Stimulated activated effector memory CD8-positive, alpha-beta T cell treated with anti-CD3 and anti-CD28 coated beads, Interleukin-12 subunit alpha, Interleukin-12 subunit beta, amount 100 ng/mL, for 72 hours (primary cell): ENCODE measurements around the gene ZNF467.
A peak's percentile ranks its signal among the peaks of the same experiment; 100 is the strongest.

Experiments
- ATAC-seq: fragments of 150-1000 bp; cut with Tn5 transposase; 2 replicates; pipeline ENCODE4 v1.10.0; 2021
- DNase-seq, 2 donors: peaks; one replicate each; pipeline ENCODE4 v3.0.0; 2021 to 2022; ENCODE audit warnings: low spot score in 2 of 2
- H3K27ac Mint-ChIP-seq: one replicate; pipeline ENCODE4 v1.8.0; 2022; ENCODE audit warnings: mild to moderate bottlenecking, mixed read lengths
- H3K36me3 Mint-ChIP-seq: one replicate; pipeline ENCODE4 v1.8.0; 2022; ENCODE audit warnings: mild to moderate bottlenecking, mixed read lengths
- H3K4me1 Mint-ChIP-seq: one replicate; pipeline ENCODE4 v1.8.0; 2022; ENCODE audit warnings: mixed read lengths
- H3K4me3 Mint-ChIP-seq: one replicate; pipeline ENCODE4 v1.8.0; 2022; ENCODE audit warnings: mild to moderate bottlenecking, mixed read lengths
- H3K9me3 Mint-ChIP-seq: one replicate; pipeline ENCODE4 v1.8.0; 2022; ENCODE audit warnings: mixed read lengths

The ZNF467 gene

DNA sequence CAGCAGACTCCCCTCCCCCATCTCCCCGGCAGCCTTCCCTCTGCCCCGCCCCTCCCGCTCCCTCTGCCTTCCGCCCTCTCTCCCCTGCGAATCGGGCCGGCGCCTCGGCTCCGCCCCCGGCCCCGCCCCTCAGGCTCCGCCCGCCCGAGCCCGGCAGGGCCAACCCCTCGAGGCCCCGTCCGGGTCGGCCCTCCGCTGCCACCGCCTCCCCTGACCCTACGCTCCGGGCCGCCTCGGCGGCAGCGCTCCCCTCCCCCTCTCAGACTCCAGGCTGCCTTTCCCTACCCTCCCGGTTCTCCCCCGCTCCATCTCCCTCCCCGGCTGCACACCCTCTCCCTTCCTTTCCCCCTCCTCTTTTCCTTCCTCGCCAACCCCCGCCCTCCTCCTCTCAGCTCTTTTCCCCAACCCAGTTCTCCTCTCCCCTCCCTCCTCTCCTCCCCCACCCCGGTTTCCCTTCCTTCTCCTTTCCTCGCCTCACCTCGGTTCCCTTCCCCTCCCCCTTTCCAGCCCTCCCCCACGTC, 1.6 kb downstream of the ZNF467 start:
- H3K9me3 Mint-ChIP-seq = no peaks in the 10 kb centered on the region
- no peak overlapping the region for H3K27ac Mint-ChIP-seq

DNA sequence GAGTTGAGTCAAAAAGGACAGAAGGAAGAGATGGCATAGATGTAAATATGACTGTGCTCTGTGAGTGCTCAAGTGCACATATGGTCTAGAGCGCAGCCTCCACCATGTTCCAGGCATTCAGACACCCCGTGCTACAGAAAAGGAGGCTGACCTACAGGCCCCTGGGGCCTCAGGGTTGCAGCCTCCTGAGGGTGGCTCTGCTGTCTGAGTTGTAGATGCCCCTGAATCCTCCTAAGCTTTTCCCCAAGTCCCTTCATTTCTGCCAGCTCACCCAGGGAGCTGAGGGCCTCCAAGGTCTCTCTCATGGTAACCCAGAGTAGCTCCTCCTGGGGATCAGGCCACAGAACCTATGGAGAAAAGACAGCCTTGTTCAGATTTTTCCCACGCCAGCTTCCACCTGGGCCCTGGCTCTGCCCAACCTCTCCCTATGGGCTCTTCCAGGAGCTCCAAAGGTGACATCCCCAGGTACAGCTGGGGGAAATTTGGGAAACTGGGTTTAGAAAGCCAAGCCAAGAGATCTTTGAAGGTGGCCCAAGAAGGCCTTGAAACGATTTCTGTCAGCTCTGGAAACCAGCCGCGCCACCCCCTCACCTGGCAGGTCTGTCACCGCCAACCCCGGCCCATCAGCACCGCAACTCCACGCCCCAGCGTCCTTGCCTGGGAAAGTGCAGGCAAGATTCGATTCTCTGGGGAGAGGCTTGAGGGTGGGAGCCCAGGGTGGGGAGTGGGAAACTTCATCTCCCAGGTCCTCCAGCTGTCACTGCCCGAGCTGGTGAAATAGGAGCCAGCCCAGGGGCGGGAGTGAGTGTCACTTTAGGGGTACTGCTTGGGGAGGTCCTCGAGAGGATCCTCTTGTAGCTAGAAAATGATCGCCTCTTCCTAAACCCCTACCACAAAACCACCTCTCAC, 2.4 kb downstream of the ZNF467 start:
- no peaks in the 10 kb centered on the region for H3K9me3 Mint-ChIP-seq
- no peaks in the 10 kb centered on the region for H3K4me1 Mint-ChIP-seq
- DNase-seq = no peak
- no peaks in the 10 kb centered on the region for H3K36me3 Mint-ChIP-seq
- H3K27ac Mint-ChIP-seq = no peak overlapping the region
- peak overlapping the region; percentile 72 for H3K4me3 Mint-ChIP-seq
- ATAC-seq = peak; percentile 31

More for the DNA sequence above, 1.6 kb downstream of the ZNF467 start:
- DNase-seq = peak; percentile 81 to 89
- peak; percentile 95 for ATAC-seq
- no peaks in the 10 kb centered on the region for H3K4me1 Mint-ChIP-seq
- H3K36me3 Mint-ChIP-seq = no peaks in the 10 kb centered on the region
- peak overlapping the region; percentile 72 for H3K4me3 Mint-ChIP-seq

DNA sequence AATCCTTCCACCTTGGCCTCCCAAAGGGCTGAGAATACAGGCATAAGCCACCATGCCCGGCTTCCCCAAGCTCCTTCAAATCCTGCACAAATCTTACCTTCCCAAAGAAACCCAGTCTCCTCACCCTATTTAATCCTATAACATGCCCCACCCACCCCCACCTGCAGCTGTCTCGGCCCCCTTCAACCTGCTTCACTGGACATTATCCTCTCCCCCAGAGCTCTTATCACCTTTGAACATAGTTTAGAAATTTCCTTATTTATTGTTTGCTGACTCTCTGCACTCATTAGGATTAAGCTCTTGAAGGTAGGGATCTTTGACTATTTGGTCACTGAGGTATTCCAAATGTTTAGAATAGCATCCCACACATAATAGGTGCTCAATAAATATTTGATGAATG, 3.5 kb downstream of the ZNF467 start:
- no peak for ATAC-seq
- Mint-ChIP-seq H3K9me3 (no peaks in the 10 kb centered on the region), H3K4me1 (no peaks in the 10 kb centered on the region), H3K4me3 (no peak overlapping the region), H3K36me3 (no peaks in the 10 kb centered on the region), H3K27ac (no peak overlapping the region)
- DNase-seq = no peak

DNA sequence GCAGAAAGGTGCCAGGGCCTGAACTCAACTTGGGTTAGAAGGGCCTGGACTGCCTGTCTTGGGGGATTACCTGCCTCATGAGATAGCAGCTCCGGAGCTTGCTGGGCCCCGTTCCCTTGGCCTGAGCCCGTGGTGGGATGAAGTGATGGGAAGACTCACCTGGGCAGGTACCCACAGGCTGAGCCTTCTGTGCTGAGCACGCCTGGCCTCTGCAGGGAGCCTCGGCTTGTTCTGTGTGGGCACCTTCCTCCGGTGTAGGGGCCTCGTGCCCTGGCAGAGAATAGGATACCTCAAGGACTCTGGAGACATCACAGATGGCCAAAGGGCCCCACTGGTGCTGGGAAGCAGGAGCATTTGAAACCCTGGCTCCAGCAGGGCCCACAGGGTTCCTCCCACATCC, 4.5 kb downstream of the ZNF467 start:
- DNase-seq = no peak
- no peak for ATAC-seq
- no peaks in the 10 kb centered on the region for H3K4me1 Mint-ChIP-seq
- no peaks in the 10 kb centered on the region for H3K9me3 Mint-ChIP-seq
- no peaks in the 10 kb centered on the region for H3K36me3 Mint-ChIP-seq
- no peak overlapping the region for H3K27ac Mint-ChIP-seq
- no peak overlapping the region for H3K4me3 Mint-ChIP-seq

DNA sequence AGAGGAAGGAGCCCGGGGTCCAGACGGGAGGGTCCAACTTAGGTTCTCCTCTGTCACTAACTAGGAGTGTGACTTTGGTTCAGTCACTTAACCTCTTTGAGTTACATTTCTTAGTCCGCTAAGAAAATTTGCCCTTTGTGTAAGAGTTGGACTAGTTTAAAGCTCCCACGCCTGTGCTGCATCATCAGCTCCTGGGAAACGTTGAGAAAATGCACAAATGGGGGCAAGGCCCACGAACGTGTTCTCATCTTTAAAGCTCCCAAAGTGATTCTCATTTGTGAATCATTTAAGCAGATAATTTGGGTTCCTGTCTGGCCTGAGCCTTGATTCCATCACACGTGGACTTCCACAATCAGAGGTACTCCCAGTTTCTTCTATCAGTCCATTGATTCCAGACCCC, 6.3 kb downstream of the ZNF467 start:
- DNase-seq = no peak
- Mint-ChIP-seq H3K4me1 (no peaks in the 10 kb centered on the region), H3K27ac (no peak overlapping the region), H3K4me3 (no peak overlapping the region), H3K9me3 (no peaks in the 10 kb centered on the region), H3K36me3 (peaks cover 4% of the 10 kb centered on the region)
- ATAC-seq = no peak

DNA sequence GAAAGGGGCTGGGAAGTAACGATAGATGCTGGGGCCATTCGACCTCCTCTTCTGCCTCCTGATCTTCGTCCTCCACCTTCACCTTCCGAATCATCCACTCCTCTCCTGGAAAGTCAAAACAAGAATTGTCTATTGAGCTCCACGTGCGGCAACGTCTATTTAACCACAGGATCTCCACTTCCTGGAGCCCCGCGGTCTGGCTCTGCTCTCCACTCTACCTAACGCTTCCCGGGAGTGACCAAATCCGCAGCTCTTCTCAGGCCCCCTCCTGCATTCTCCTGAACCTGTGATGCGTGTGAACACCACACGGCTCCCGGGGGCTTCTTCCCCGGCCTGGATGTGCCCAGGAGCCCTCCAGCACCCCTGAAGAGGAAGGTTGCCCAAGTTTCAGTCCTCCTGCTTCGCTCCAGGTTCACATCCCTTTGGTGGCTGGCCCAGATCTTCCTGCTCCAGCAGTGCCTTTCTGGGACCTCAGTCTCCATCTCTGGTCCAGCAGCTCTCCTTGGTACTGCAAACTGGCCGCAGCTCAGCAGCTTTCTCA, 7.2 kb downstream of the ZNF467 start:
- Mint-ChIP-seq H3K4me1 (no peaks in the 10 kb centered on the region), H3K4me3 (no peak overlapping the region), H3K9me3 (no peaks in the 10 kb centered on the region), H3K36me3 (peaks cover 4% of the 10 kb centered on the region), H3K27ac (no peak overlapping the region)
- no peak for DNase-seq
- no peak for ATAC-seq

DNA sequence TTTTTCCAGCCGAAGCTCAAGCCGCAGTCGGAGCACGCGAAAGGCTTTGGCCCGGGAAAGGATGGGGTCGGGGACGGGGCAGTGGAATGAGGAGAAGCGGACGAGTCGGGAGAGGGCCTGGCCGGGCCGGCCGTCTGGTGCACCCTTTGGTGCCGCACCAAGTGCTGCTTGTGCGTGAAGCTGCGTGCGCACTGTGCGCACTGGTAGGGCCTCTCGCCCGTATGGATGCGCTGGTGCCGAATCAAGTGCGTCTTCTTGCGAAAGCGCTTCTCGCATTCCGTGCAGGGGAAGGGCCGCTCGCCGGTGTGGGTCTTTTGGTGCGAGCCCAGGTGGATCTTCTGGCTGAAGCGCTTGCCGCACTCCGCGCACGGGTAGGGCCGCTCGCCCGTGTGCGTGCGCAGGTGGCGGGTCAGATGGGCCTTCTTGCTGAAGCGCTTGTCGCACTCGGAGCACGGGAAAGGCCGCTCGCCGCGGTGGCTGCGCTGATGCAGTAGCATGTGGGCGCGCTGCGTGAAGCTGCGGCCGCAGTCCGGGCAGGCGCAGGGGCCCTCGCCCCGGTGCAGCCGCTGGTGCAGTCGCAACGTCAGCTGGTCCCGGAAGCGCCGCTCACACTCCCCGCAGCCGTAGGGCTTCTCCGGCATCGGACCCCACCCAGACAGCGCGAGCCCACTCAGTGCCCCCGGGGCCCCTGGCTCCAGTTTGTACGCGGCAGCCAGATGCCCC, 7.8 kb downstream of the ZNF467 start:
- H3K36me3 Mint-ChIP-seq = peaks cover 4% of the 10 kb centered on the region
- ATAC-seq (no peak), DNase-seq (no peak)
- no peak overlapping the region for H3K4me3 Mint-ChIP-seq
- no peaks in the 10 kb centered on the region for H3K4me1 Mint-ChIP-seq
- no peaks in the 10 kb centered on the region for H3K9me3 Mint-ChIP-seq
- H3K27ac Mint-ChIP-seq = no peak overlapping the region

DNA sequence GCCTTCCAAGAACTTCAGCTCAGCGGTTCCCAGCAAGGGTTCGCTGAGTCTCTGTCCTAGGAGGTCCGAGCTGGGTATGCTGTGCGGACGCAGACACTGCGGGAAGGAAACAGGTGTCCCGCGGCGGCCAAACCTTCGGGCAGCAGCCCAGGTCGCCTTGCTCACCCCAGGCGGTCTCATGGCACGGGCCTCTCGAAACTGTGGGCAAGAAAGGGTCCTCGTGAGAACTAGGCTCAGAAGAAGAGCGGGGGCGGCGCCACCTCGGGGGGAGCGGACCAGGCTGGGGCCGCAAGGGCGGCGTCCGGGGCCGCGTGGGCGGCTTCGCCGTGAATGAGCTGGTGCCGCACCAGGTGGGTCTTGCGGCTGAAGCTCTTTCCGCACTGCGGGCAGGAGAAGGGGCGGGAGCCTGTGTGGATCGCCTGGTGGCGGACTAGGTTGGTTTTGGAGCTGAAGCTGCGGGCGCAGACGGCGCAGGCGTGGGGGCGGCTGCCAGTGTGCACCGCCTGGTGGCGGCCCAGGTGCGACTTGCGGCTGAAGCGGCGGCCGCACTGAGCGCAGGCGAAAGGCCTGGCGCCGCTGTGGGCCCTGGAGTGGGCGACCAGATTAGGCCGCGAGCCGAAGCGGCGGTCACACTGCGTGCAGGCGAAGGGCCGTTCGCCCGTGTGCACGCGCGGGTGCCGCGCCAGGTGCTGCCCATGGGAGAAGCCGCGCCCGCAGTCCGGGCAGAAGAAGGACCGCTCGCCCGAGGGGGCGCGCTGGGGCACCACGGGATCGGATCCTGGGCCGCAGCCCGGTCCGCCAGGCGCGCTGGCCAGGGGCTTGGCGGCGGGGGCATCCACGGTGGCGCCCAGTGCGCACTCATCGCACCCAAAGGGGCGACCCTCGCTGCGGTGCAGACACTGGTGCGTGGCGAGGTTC, 8.6 kb downstream of the ZNF467 start:
- H3K36me3 Mint-ChIP-seq = peaks cover 4% of the 10 kb centered on the region
- no peak for DNase-seq
- no peak overlapping the region for H3K4me3 Mint-ChIP-seq
- ATAC-seq = no peak
- no peak overlapping the region for H3K27ac Mint-ChIP-seq
- H3K4me1 Mint-ChIP-seq = no peaks in the 10 kb centered on the region
- no peaks in the 10 kb centered on the region for H3K9me3 Mint-ChIP-seq

DNA sequence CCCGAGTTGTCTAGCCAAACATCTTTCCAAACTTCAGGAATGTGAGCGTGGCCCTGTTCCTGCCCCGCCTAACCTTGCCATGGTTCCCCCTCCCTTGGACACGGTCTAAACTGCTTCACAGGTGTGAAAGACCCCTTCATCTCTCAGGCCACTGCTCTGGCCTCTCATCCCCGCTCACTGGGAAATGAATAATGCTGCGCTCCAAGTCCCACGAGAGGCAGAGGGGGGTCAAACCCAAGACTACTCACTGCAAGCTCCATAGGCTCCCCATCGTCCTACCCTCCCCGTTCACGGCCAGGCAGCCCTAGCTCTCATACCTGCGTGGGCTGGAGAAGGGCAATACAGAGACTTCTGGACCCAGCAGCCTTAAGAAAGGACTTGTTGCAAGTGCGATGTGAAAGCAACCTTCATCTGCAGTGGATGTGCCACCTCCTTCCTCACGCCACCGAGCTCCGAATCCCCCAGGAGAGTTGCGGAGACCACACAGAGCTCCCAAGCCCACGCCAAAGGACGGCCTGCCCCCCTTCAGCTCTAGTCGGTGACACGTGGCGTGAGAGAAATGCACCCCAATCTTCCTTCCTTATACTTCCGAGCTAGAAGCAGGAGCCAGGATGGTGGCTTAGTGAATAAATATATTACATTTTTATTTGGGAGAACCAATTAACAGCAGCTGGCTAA, 9.7 kb downstream of the ZNF467 start:
- ATAC-seq (no peak), DNase-seq (no peak)
- H3K36me3 Mint-ChIP-seq = peaks cover 4% of the 10 kb centered on the region
- no peaks in the 10 kb centered on the region for H3K4me1 Mint-ChIP-seq
- no peak overlapping the region for H3K4me3 Mint-ChIP-seq
- H3K9me3 Mint-ChIP-seq = no peaks in the 10 kb centered on the region
- no peak overlapping the region for H3K27ac Mint-ChIP-seq

DNA sequence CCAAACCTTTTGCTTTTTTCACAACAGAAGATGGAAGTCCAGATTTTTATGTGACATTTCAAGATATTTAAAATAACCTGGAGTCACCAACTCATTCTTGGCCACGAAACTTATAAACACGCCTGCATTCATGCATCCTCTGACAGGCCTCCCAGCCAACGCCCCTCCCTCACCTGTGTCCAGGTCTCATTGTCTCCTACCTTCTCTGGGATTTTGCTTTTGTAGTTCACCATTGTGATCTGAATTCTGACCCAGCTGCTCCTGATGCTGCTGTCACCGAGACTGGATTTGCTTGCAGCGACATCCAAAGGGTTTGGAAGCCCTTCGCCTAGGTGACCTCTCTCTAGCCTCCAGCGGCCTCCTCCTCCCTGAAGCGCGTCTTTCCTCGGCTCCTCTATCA, 10.8 kb downstream of the ZNF467 start:
- ATAC-seq (no peak), DNase-seq (no peak)

DNA sequence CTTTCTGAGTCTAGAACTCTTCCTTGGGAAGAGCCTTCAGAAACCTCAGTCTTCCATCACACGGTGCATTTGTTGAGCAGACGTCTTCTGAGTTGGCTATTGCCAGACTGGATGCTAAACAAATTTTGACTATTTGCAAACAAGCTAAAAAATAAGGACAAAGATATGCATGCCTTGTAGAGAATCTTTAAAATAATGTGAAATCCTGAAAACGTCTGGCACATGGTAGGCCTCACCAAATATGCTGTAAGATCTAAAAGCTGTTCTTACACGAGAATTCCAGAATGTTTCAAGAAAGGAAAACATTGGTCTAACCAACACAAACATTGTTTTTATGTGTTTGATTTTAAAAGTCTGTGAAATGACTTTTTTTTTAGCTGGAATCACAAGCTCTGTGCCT, 11.3 kb downstream of the ZNF467 start:
- Mint-ChIP-seq H3K4me1 (no peaks in the 10 kb centered on the region), H3K9me3 (no peaks in the 10 kb centered on the region), H3K4me3 (no peak overlapping the region), H3K36me3 (peaks cover 4% of the 10 kb centered on the region), H3K27ac (no peak overlapping the region)
- no peak for ATAC-seq
- no peak for DNase-seq

More for the DNA sequence above, 10.8 kb downstream of the ZNF467 start:
- H3K27ac Mint-ChIP-seq = no peak overlapping the region
- no peaks in the 10 kb centered on the region for H3K4me1 Mint-ChIP-seq
- peaks cover 4% of the 10 kb centered on the region for H3K36me3 Mint-ChIP-seq
- H3K4me3 Mint-ChIP-seq = no peak overlapping the region
- no peaks in the 10 kb centered on the region for H3K9me3 Mint-ChIP-seq

DNA sequence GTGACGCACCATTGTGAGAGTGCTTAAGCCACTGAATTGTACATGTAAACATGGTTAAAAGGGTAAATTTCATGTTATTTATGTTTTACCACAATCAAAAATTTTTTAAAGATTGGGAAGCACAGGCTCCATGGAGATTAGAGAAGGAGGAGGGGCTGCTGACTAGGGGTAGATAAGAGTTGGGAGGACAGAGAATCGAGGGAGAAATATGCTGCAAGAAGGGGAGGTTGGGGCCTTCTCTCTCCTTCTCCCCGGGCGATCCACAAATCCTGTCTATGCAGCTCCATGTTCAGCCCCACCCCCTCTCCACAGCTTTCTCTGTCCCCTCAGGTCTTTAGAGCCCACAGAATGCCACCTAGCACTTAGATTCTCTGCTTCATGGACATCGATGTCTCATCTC, 12.1 kb downstream of the ZNF467 start:
- no peak for DNase-seq
- no peak overlapping the region for H3K4me3 Mint-ChIP-seq
- H3K27ac Mint-ChIP-seq = no peak overlapping the region
- no peaks in the 10 kb centered on the region for H3K4me1 Mint-ChIP-seq
- H3K9me3 Mint-ChIP-seq = no peaks in the 10 kb centered on the region
- ATAC-seq = no peak
- peaks cover 4% of the 10 kb centered on the region for H3K36me3 Mint-ChIP-seq

DNA sequence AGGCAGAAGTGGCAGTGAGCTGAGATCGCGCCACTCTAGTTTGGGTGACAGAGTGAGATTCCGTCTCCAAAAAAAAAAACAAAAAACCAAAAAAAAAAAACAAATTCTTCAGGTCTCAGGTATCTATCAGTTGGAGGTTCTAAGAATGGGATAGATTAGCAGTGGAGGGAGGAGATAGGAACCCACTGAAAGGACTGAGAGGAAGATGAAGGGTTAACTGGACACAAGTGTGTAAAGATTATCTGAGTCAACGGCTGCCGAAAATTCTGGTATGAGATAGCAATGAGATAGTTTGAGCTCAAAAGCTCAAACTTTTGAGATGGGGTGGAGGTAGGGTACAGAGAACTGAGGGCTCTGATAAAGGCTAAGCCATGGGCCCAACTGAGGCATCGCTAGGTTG, 12.8 kb downstream of the ZNF467 start:
- Mint-ChIP-seq H3K27ac (no peak overlapping the region), H3K36me3 (peaks cover 4% of the 10 kb centered on the region), H3K4me3 (no peak overlapping the region), H3K4me1 (no peaks in the 10 kb centered on the region), H3K9me3 (no peaks in the 10 kb centered on the region)
- ATAC-seq = no peak
- DNase-seq = no peak

DNA sequence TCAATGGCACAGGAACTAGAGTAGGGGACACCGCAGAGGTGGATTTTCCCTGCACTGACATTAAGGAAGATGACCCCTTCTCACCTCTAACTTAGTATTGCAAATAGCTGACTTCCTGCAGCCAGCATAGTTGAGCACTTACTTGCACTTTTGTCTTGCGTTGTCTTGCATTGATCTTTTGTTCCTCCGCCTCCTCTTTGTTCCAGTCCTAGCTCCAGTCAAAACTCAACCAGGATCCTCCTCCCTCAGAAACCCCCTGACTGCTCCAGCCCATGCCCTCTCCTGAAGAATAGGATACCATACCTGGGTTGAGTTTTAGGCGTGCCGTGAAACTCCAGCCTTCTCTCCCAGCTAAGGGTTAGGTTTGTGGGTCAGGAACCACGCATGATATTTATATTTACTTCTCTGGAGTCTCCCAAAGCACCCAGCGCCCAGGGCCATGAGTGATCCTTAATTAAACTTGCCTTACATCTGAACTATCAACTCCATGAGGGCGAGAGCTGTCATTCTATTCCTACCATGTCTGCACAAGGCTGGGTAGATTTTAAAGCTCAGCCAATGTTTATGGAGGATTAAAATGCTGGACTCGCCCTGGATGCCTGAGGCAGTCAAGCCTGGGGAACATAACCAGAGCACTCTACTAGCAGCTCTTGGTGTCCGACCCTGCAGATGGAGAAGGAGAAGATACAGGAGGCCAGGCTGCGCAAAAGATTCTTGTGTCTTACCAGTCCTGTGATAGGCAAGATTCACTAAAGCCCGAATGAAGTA, 14.1 kb downstream of the ZNF467 start:
- Mint-ChIP-seq H3K9me3 (no peaks in the 10 kb centered on the region), H3K36me3 (peaks cover 4% of the 10 kb centered on the region), H3K4me3 (no peak overlapping the region), H3K4me1 (no peaks in the 10 kb centered on the region), H3K27ac (no peak overlapping the region)
- no peak for DNase-seq
- no peak for ATAC-seq
